H9 (cell line): ENCODE results near the gene LRRC8A. TPM values are rescaled to one million over a fixed set of nuclear protein-coding genes. Genes with fewer than 3 reads are reported as not detected.
A peak's percentile ranks its signal among the peaks of the same experiment; 100 is the strongest.

Source experiments
- DNase-seq: peaks from one replicate; pipeline ENCODE4 v3.0.0-alpha.2; 2017
- H2AFZ ChIP-seq: one replicate; pipeline ENCODE4 v1.6.1; 2013; ENCODE audit warnings: mild to moderate bottlenecking, low read length, control low read depth, moderate library complexity
- H2AK5ac ChIP-seq: 2 replicates; pipeline ENCODE4 v1.6.1; 2013; ENCODE audit warnings: low read length, control low read depth, mixed read lengths; ENCODE audit not compliant: insufficient read length
- H2BK120ac ChIP-seq: one replicate; pipeline ENCODE4 v1.6.1; 2013; ENCODE audit warnings: low read depth, mild to moderate bottlenecking, low read length, control low read depth, inconsistent platforms; ENCODE audit not compliant: poor library complexity, severe bottlenecking
- H2BK12ac ChIP-seq: 2 replicates; pipeline ENCODE4 v1.6.1; 2013; ENCODE audit warnings: low read length, control low read depth, mixed read lengths, low read depth; ENCODE audit not compliant: insufficient read length
- H2BK15ac ChIP-seq: 2 replicates; pipeline ENCODE4 v1.6.1; 2013; ENCODE audit warnings: low read depth, low read length, control low read depth
- H2BK20ac ChIP-seq: one replicate; pipeline ENCODE4 v1.6.1; 2013; ENCODE audit warnings: low read depth, mild to moderate bottlenecking, low read length, control low read depth, inconsistent platforms; ENCODE audit not compliant: poor library complexity, severe bottlenecking
- H2BK5ac ChIP-seq: 2 replicates; pipeline ENCODE4 v1.6.1; 2013; ENCODE audit warnings: low read length, control low read depth, mixed read lengths; ENCODE audit not compliant: insufficient read length
- H3K14ac ChIP-seq: 2 replicates; pipeline ENCODE4 v1.6.1; 2013; ENCODE audit warnings: low read length, control low read depth; ENCODE audit not compliant: insufficient read depth
- H3K18ac ChIP-seq: 2 replicates; pipeline ENCODE4 v1.6.1; 2013; ENCODE audit warnings: low read depth, mild to moderate bottlenecking, mixed read lengths, low read length, control low read depth; ENCODE audit not compliant: insufficient read length
- H3K23ac ChIP-seq: 2 replicates; pipeline ENCODE4 v1.6.1; 2013; ENCODE audit warnings: low read length, control low read depth, mixed read lengths, low read depth; ENCODE audit not compliant: insufficient read length
- H3K23me2 ChIP-seq: 2 replicates; pipeline ENCODE4 v1.6.1; 2013; ENCODE audit warnings: low read depth, mild to moderate bottlenecking, mixed read lengths, low read length, control low read depth; ENCODE audit not compliant: insufficient read length, poor library complexity, severe bottlenecking
- H3K27ac ChIP-seq: 2 replicates; pipeline ENCODE4 v1.5.1; 2013; ENCODE audit warnings: low read length, control low read depth, mixed read lengths, low read depth; ENCODE audit not compliant: insufficient read length
- H3K27me3 ChIP-seq: 2 replicates; pipeline ENCODE4 v1.6.1; 2013; ENCODE audit warnings: low read length, control low read depth, inconsistent platforms; ENCODE audit not compliant: insufficient read depth
- H3K4ac ChIP-seq: 2 replicates; pipeline ENCODE4 v1.6.1; 2013; ENCODE audit warnings: low read depth, mild to moderate bottlenecking, control low read depth, inconsistent platforms, low read length, moderate library complexity
- H3K4me1 ChIP-seq: 2 replicates; pipeline ENCODE4 v1.6.1; 2013; ENCODE audit warnings: low read length, control low read depth, inconsistent platforms; ENCODE audit not compliant: insufficient read depth
- H3K4me2 ChIP-seq: 2 replicates; pipeline ENCODE4 v1.6.1; 2013; ENCODE audit warnings: low read length, control low read depth, mixed read lengths; ENCODE audit not compliant: insufficient read length, insufficient read depth
- H3K56ac ChIP-seq: 2 replicates; pipeline ENCODE4 v1.6.1; 2013; ENCODE audit warnings: low read depth, mild to moderate bottlenecking, mixed read lengths, low read length, control low read depth; ENCODE audit not compliant: insufficient read length
- H3K79me1 ChIP-seq: 2 replicates; pipeline ENCODE4 v1.6.1; 2013; ENCODE audit warnings: low read depth, mild to moderate bottlenecking, moderate library complexity, low read length, control low read depth, inconsistent platforms; ENCODE audit not compliant: insufficient read depth, poor library complexity, severe bottlenecking
- H3K79me2 ChIP-seq: 2 replicates; pipeline ENCODE4 v1.6.1; 2013; ENCODE audit warnings: low read length, control low read depth, inconsistent platforms; ENCODE audit not compliant: insufficient read depth
- H3K9ac ChIP-seq: 2 replicates; pipeline ENCODE4 v1.6.1; 2013; ENCODE audit warnings: low read length, control low read depth, mixed read lengths; ENCODE audit not compliant: insufficient read length; ENCODE audit errors: extremely low read depth
- H3K9me3 ChIP-seq: one replicate; pipeline ENCODE4 v1.6.1; 2013; ENCODE audit warnings: low read depth, low read length, inconsistent platforms; ENCODE audit not compliant: control insufficient read depth
- H3T11ph ChIP-seq: one replicate; pipeline ENCODE4 v1.6.1; 2013; ENCODE audit warnings: mild to moderate bottlenecking, low read length, control low read depth, inconsistent platforms
- H4K20me1 ChIP-seq: one replicate; pipeline ENCODE4 v1.6.1; 2013; ENCODE audit not compliant: control insufficient read depth, insufficient read length, insufficient read depth
- H4K5ac ChIP-seq: 2 replicates; pipeline ENCODE4 v1.6.1; 2013; ENCODE audit warnings: low read depth, mild to moderate bottlenecking, mixed read lengths, low read length, control low read depth; ENCODE audit not compliant: insufficient read length
- H4K8ac ChIP-seq: replicated peaks from 2 replicates; pipeline ENCODE4 v1.6.1; 2013; ENCODE audit warnings: low read length, control low read depth, mixed read lengths, low read depth; ENCODE audit not compliant: insufficient read length
- H4K91ac ChIP-seq: 2 replicates; pipeline ENCODE4 v1.6.1; 2013; ENCODE audit warnings: low read depth, mild to moderate bottlenecking, moderate library complexity, mixed read lengths, low read length, control low read depth; ENCODE audit not compliant: insufficient read length
- H3K27ac Mint-ChIP-seq, 3 experiments: 2 replicates in 2 of 3; 3 replicates in 1 of 3; pipeline ENCODE4 v1.8.0; 2020 to 2021; ENCODE audit warnings: mixed read lengths in 3 of 3, mild to moderate bottlenecking in 1 of 3, moderate library complexity in 1 of 3
- H3K27me3 Mint-ChIP-seq: 2 replicates; pipeline ENCODE4 v1.8.0; 2021; ENCODE audit warnings: low read depth, mild to moderate bottlenecking, moderate library complexity, mixed read lengths
- H3K36me3 Mint-ChIP-seq, 3 experiments: 2 replicates in 2 of 3; 3 replicates in 1 of 3; pipeline ENCODE4 v1.8.0; 2020 to 2021; ENCODE audit warnings: low read depth in 3 of 3, mixed read lengths in 3 of 3; ENCODE audit not compliant: insufficient read depth in 1 of 3
- H3K4me1 Mint-ChIP-seq, 2 experiments: 2 replicates each; pipeline ENCODE4 v1.8.0; 2020; ENCODE audit warnings: mixed read lengths in 2 of 2
- H3K4me3 Mint-ChIP-seq, 2 experiments: 2 replicates in 1 of 2; 3 replicates in 1 of 2; pipeline ENCODE4 v1.8.0; 2020 to 2021; ENCODE audit warnings: mild to moderate bottlenecking in 2 of 2, mixed read lengths in 2 of 2, moderate library complexity in 1 of 2
- H3K9me3 Mint-ChIP-seq, 2 experiments: 2 replicates in 1 of 2; 3 replicates in 1 of 2; pipeline ENCODE4 v1.8.0; 2020; ENCODE audit warnings: mild to moderate bottlenecking in 2 of 2, mixed read lengths in 2 of 2, moderate library complexity in 1 of 2
- CTCF ChIP-seq: fragments of 200-600 bp; sonication (generic); conservative IDR thresholded peaks from 3 replicates; pipeline ENCODE4 v1.8.0; 2021; ENCODE audit warnings: antibody characterized with exemption, mild to moderate bottlenecking
- WGBS: extraction: QIAGEN DNeasy Blood & Tissue Kit; methylation state at CpG from one replicate; pipeline ENCODE4 v1.1.7; 2013; ENCODE audit warnings: missing lambda C conversion rate, low lambda C conversion rate, mixed read lengths; ENCODE audit not compliant: insufficient read length; ENCODE audit errors: extremely low coverage; 5-methylcytosine and 5-hydroxymethylcytosine counted together
- total RNA-seq: library from RNA; stranded (reverse); gene quantifications from 2 replicates; pipeline ENCODE4 v1.2.1, GENCODE V29; 2021

Gene LRRC8A
- total RNA-seq, 1 experiment from 2014 or later, result 76.0 TPM

GRCh38 chr9:128913048-128913900, 31.3 kb downstream of the LRRC8A start:
- no peak overlapping the region for H3K18ac ChIP-seq
- H3K23ac ChIP-seq, result no peak overlapping the region
- no peak overlapping the region for H4K5ac ChIP-seq
- peak overlapping the region; percentile 66 to 99 (median 94) for H3K27ac Mint-ChIP-seq
- H2BK20ac ChIP-seq, result no peak overlapping the region
- no peaks in the 10 kb centered on the region for H3K27me3 Mint-ChIP-seq
- H3K23me2 ChIP-seq, result no peaks in the 10 kb centered on the region
- no peak overlapping the region; the same call in 1 of the 2 replicates for H3K4ac ChIP-seq
- peaks cover 5% of the 10 kb centered on the region; the same call in 1 of the 2 replicates for H3K79me2 ChIP-seq
- H2BK12ac ChIP-seq, result no peak overlapping the region
- peaks cover 45 to 78% (median 62%) of the 10 kb centered on the region in 3 experiments for H3K36me3 Mint-ChIP-seq
- no peak overlapping the region for H2AK5ac ChIP-seq
- H3K4me2 ChIP-seq, result no peak overlapping the region
- H3K4me3 Mint-ChIP-seq, result 0 out of 5 replicates have a peak overlapping the region, but pooled peaks of 1 of the 2 experiments have one; percentile 35
- no peak overlapping the region for H2AFZ ChIP-seq
- H3K9me3 Mint-ChIP-seq, result no peaks in the 10 kb centered on the region
- no peak overlapping the region for H2BK15ac ChIP-seq
- WGBS, result no CpG with 5 or more reads among the region's 15 CpGs
- H4K91ac ChIP-seq, result peak overlapping the region; percentile 60
- H3K14ac ChIP-seq, result 0 out of 2 replicates have a peak overlapping the region, but pooled peaks have one; percentile 2
- no peak overlapping the region for H3T11ph ChIP-seq
- no peak overlapping the region for H3K27ac ChIP-seq
- H3K9ac ChIP-seq, result no peak overlapping the region
- peaks cover 5% of the 10 kb centered on the region; the same call in 1 of the 2 replicates for H3K4me1 ChIP-seq
- peaks cover 7% of the 10 kb centered on the region for H3K79me1 ChIP-seq
- peaks cover 3% of the 10 kb centered on the region for H4K20me1 ChIP-seq
- H3K56ac ChIP-seq, result no peak overlapping the region
- H2BK5ac ChIP-seq, result no peak overlapping the region
- TF ChIP-seq CTCF, result no peak
- H2BK120ac ChIP-seq, result no peak overlapping the region
- no peaks in the 10 kb centered on the region for H3K9me3 ChIP-seq
- no peak overlapping the region for H4K8ac ChIP-seq
- H3K4me1 Mint-ChIP-seq, result peaks cover 29 to 30% of the 10 kb centered on the region in 2 experiments
- no peaks in the 10 kb centered on the region for H3K27me3 ChIP-seq
- no peak for DNase-seq
